HEK293T (cell line): Measurements from ENCODE around the gene ME3.

ENCODE experiments used
- CTCF ChIA-PET: fragments of 350-600 bp; formaldehyde crosslinking; extraction: SDS; loops from one replicate; lab custom pipeline; 2021; ENCODE audit warnings: antibody characterized with exemption, inconsistent platforms; lab: Yijun Ruan, JAX
- POLR2A ChIA-PET: fragments of 350-600 bp; formaldehyde crosslinking; extraction: SDS; loops from one replicate; lab custom pipeline; 2020; ENCODE audit warnings: antibody characterized with exemption, inconsistent platforms; lab: Yijun Ruan, JAX
- DNase-seq: peaks from one replicate; pipeline ENCODE4 v3.0.0; 2012; ENCODE audit warnings: mixed read lengths; ENCODE audit errors: extremely low spot score
- ARNT ChIP-seq: fragments of 450-650 bp; IDR thresholded peaks from 2 replicates; pipeline ENCODE4 v1.6.1; 2017; ENCODE audit warnings: mild to moderate bottlenecking
- BHLHE40 ChIP-seq: fragments of 450-650 bp; IDR thresholded peaks from 2 replicates; pipeline ENCODE4 v1.6.1; 2016; ENCODE audit warnings: mild to moderate bottlenecking, moderate library complexity, borderline replicate concordance
- CTBP1 ChIP-seq: fragments of 450-650 bp; IDR thresholded peaks from 2 replicates; pipeline ENCODE4 v1.6.1; 2016; ENCODE audit warnings: borderline replicate concordance
- ELF4 ChIP-seq: fragments of 450-650 bp; IDR thresholded peaks from 2 replicates; pipeline ENCODE4 v1.6.1; 2017; ENCODE audit warnings: antibody characterized with exemption
- FOXA1 ChIP-seq: fragments of 450-650 bp; IDR thresholded peaks from 2 replicates; pipeline ENCODE4 v1.6.1; 2016; ENCODE audit warnings: mild to moderate bottlenecking
- FOXK2 ChIP-seq: fragments of 450-650 bp; IDR thresholded peaks from 2 replicates; pipeline ENCODE4 v1.6.1; 2016; ENCODE audit warnings: mild to moderate bottlenecking
- FOXM1 ChIP-seq: fragments of 450-650 bp; IDR thresholded peaks from 2 replicates; pipeline ENCODE4 v1.6.1; 2017; ENCODE audit warnings: mild to moderate bottlenecking, borderline replicate concordance
- HDGF ChIP-seq: fragments of 450-650 bp; IDR thresholded peaks from 2 replicates; pipeline ENCODE4 v1.6.1; 2017; ENCODE audit warnings: antibody characterized with exemption, borderline replicate concordance
- L3MBTL2 ChIP-seq: fragments of 450-650 bp; conservative IDR thresholded peaks from 2 replicates; pipeline ENCODE4 v1.6.1; 2016; ENCODE audit warnings: mild to moderate bottlenecking
- LEF1 ChIP-seq: fragments of 450-650 bp; IDR thresholded peaks from 2 replicates; pipeline ENCODE4 v1.6.1; 2017; ENCODE audit warnings: mild to moderate bottlenecking, borderline replicate concordance
- NFRKB ChIP-seq: fragments of 450-650 bp; IDR thresholded peaks from 2 replicates; pipeline ENCODE4 v1.6.1; 2016; ENCODE audit warnings: mild to moderate bottlenecking, moderate library complexity
- PKNOX1 ChIP-seq: fragments of 450-650 bp; IDR thresholded peaks from 2 replicates; pipeline ENCODE4 v1.6.1; 2016
- SP1 ChIP-seq: fragments of 450-650 bp; IDR thresholded peaks from 2 replicates; pipeline ENCODE4 v1.6.1; 2017
- SUZ12 ChIP-seq: fragments of 450-650 bp; IDR thresholded peaks from 2 replicates; pipeline ENCODE4 v1.6.1; 2016; ENCODE audit warnings: mild to moderate bottlenecking
- TARDBP ChIP-seq: fragments of 450-650 bp; IDR thresholded peaks from 2 replicates; pipeline ENCODE4 v1.6.1; 2016
- ZNF384 ChIP-seq: fragments of 450-650 bp; IDR thresholded peaks from 2 replicates; pipeline ENCODE4 v1.6.1; 2016

Gene ME3

GRCh38 chr11:86510674-86511073, 161.7 kb downstream of the ME3 start:
- ChIA-PET CTCF (no interaction called here), POLR2A (no interaction called here)
- TF ChIP-seq ARNT (no peak), NFRKB (no peak), FOXM1 (no peak), FOXA1 (no peak), SP1 (no peak), LEF1 (no peak), L3MBTL2 (no peak), TARDBP (no peak), ZNF384 (no peak), PKNOX1 (no peak), HDGF (no peak), CTBP1 (no peak), BHLHE40 (no peak), ELF4 (no peak), SUZ12 (no peak), FOXK2 (no peak)
- DNase-seq: no peak

GRCh38 chr11:86510097-86510496, 162.3 kb downstream of the ME3 start:
- no peak for TF ChIP-seq LEF1
- ChIA-PET POLR2A (no interaction called here), CTCF (no interaction called here)
- no peak for DNase-seq

GRCh38 chr11:86509588-86509974, 162.8 kb downstream of the ME3 start:
- ChIA-PET POLR2A (no interaction called here), CTCF (interaction anchor here (1.1 kb wide), 1 partner anchor 15 kb away, joined by 3 read pairs; no protein-coding TSS in a partner anchor)
- DNase-seq: no peak

DNA sequence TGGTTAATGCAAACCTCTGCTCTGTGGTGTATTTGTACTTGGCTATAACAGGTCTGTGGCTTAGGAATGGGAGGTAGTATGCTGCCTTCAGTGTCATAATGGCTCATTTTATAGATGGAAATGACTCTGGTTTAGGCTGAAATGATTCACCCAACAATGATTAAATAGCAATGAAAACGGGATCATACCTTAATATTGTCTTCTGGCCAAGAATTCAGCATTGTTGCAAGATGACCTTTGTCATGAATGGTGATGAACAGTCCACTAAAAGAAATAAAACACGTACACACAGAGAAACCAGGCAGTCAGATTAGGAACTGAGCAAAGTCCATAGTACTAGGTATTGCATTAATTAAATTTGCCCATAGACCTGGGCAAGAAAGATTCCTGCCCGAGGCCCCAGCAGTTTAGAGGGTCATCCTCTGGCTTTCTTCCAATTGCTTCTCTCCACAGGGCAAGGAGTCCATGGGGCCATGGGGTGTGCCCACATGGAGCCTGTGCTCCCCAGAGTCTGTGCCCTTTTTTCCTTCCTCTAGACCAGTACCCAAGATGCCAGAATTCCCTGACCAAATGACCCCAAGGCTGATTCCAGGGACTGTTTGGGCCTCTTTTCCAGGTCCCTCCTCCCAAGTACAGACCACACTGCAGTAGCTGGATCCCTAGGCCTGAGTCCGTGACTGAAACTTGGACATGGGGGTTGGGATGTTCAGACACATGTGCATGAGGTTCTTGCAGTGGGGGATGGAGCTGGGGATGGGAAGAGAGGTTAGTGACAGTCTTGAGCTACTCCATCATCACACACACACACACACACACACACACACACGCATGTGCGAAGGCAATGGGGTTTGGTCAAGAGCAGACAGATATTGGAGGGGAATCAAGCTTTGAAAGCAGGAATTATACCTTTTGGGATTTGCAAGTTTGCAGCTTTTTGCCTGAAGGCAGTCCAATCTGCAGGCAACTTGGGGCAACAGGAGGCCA, 163.5 kb downstream of the ME3 start:
- ChIA-PET CTCF (interaction anchor here (1.1 kb wide), 1 partner anchor 14 kb away, joined by 3 read pairs; no protein-coding TSS in a partner anchor), POLR2A (no interaction called here)
- no peak for TF ChIP-seq HDGF
- no peak for TF ChIP-seq PKNOX1
- TF ChIP-seq TARDBP: no peak
- no peak for TF ChIP-seq SP1
- no peak for TF ChIP-seq FOXM1
- TF ChIP-seq NFRKB: no peak
- TF ChIP-seq SUZ12: no peak
- TF ChIP-seq CTBP1: no peak
- TF ChIP-seq ARNT: no peak
- no peak for TF ChIP-seq FOXA1
- no peak for TF ChIP-seq BHLHE40
- TF ChIP-seq FOXK2: no peak
- no peak for TF ChIP-seq ELF4
- no peak for TF ChIP-seq L3MBTL2
- no peak for TF ChIP-seq LEF1
- no peak for TF ChIP-seq ZNF384
- no peak for DNase-seq

More at GRCh38 chr11:86509588-86509974, 162.8 kb downstream of the ME3 start:
- no peak for TF ChIP-seq SUZ12
- no peak for TF ChIP-seq ELF4
- TF ChIP-seq L3MBTL2: no peak
- TF ChIP-seq TARDBP: no peak
- no peak for TF ChIP-seq ARNT
- no peak for TF ChIP-seq PKNOX1
- TF ChIP-seq BHLHE40: no peak
- no peak for TF ChIP-seq HDGF
- TF ChIP-seq NFRKB: no peak
- no peak for TF ChIP-seq SP1
- no peak for TF ChIP-seq FOXM1
- TF ChIP-seq FOXK2: no peak
- no peak for TF ChIP-seq CTBP1
- TF ChIP-seq ZNF384: no peak
- no peak for TF ChIP-seq LEF1
- no peak for TF ChIP-seq FOXA1

- DNase-seq: no peak
- no peak for TF ChIP-seq ZNF384
- no peak for TF ChIP-seq FOXM1
- TF ChIP-seq FOXK2: no peak
- no peak for TF ChIP-seq HDGF
- no peak for TF ChIP-seq LEF1
- no peak for TF ChIP-seq BHLHE40
- no peak for TF ChIP-seq SP1
- no peak for TF ChIP-seq PKNOX1
- ChIA-PET POLR2A (no interaction called here), CTCF (interaction anchor here (0.6 kb wide), 1 partner anchor 8 kb away, joined by 3 read pairs; no protein-coding TSS in a partner anchor)
Measured at GRCh38 chr11:86507249-86507845, 165.1 kb downstream of the ME3 start.
